Measurements from ENCODE around the gene SLC9A5.

Gene SLC9A5

GRCh38 chr16:67242138-67242730 lies 6.5 kb upstream of the SLC9A5 start:
- Histone ChIP-seq H2AFZ (no peak overlapping the region), H3K36me3 (ENCODE audit: control insufficient read depth, insufficient read depth, low read length) (no peaks in the 10 kb centered on the region), H3K79me2 (peaks cover 2% of the 10 kb centered on the region), H3K9ac (no peak overlapping the region), H3K4me3 (ENCODE audit: low read depth, low read length) (no peak overlapping the region), H3K4me2 (ENCODE audit: low read length) (no peak overlapping the region), H3K27me3 (ENCODE audit: control insufficient read depth, insufficient read depth, low read length) (no peaks in the 10 kb centered on the region), H3K4me1 (peaks cover 5% of the 10 kb centered on the region), H3K9me3 (ENCODE audit: control insufficient read depth, low read length) (no peaks in the 10 kb centered on the region), H3K27ac (peak overlapping the region; percentile 21)
- TF ChIP-seq, protein P1, sequence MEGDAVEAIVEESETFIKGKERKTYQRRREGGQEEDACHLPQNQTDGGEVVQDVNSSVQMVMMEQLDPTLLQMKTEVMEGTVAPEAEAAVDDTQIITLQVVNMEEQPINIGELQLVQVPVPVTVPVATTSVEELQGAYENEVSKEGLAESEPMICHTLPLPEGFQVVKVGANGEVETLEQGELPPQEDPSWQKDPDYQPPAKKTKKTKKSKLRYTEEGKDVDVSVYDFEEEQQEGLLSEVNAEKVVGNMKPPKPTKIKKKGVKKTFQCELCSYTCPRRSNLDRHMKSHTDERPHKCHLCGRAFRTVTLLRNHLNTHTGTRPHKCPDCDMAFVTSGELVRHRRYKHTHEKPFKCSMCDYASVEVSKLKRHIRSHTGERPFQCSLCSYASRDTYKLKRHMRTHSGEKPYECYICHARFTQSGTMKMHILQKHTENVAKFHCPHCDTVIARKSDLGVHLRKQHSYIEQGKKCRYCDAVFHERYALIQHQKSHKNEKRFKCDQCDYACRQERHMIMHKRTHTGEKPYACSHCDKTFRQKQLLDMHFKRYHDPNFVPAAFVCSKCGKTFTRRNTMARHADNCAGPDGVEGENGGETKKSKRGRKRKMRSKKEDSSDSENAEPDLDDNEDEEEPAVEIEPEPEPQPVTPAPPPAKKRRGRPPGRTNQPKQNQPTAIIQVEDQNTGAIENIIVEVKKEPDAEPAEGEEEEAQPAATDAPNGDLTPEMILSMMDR (IDR thresholded peaks at IDR 0.05): no peak

- no peak overlapping the region for H3K9ac ChIP-seq
- no peak overlapping the region for H2AFZ ChIP-seq
- H3K79me2 ChIP-seq: peaks cover 2% of the 10 kb centered on the region
- no peak overlapping the region for H3K4me2 ChIP-seq (ENCODE audit: low read length)
- H3K36me3 ChIP-seq (ENCODE audit: control insufficient read depth, insufficient read depth, low read length): no peaks in the 10 kb centered on the region
- H3K4me1 ChIP-seq: peaks cover 8% of the 10 kb centered on the region
- H3K9me3 ChIP-seq (ENCODE audit: control insufficient read depth, low read length): no peaks in the 10 kb centered on the region
- no peaks in the 10 kb centered on the region for H3K27me3 ChIP-seq (ENCODE audit: control insufficient read depth, insufficient read depth, low read length)
- TF ChIP-seq, protein P1 (IDR thresholded peaks at IDR 0.05): no peak
- H3K27ac ChIP-seq: peak overlapping the region; percentile 62
- H3K4me3 ChIP-seq (ENCODE audit: low read depth, low read length): no peak overlapping the region
Measured at GRCh38 chr16:67243481-67243880, 5.3 kb upstream of the SLC9A5 start.

DNA sequence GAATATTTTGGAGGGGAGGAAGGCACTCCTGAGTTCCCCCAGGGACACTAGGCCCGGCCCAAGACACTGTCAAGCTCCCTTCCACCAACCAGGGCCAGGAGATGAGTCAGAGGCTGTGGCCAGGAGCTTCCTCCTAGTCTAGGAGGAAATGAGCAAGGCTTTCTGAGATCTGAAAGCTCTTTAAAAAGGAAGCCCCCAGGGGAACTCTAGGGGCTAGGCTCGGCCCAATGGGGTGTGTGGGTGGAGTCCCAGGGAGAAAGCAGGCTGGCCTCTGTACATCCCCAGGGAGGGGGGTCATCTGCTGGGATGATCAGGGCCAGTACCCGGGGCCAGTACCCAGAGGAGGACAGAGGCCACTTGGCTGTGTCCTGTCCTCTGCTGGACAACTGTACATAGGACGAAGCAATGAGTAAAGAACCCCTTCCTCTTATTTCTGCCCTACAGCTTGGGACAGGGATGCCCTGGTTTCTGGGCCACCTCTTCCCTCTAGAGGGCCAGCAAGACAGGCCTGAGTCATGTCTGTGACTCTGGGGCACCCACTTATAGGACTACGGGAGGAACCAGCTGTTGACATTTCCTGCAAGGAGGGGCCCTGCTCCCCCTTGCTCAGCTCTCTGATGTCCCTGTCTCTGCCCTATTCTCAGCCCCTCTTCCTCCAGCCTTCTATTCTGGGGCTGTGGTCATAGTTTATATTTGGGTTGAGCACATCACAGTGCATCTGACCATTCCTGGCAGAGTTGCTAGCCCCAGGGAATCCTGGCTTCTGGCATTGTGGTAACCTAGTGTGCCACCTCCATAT lies 4.2 kb upstream of the SLC9A5 start:
- TF ChIP-seq, protein P1 (IDR thresholded peaks at IDR 0.05): no peak
- H3K4me2 ChIP-seq (ENCODE audit: low read length): no peak overlapping the region
- H3K4me3 ChIP-seq (ENCODE audit: low read depth, low read length): no peak overlapping the region
- peaks cover 2% of the 10 kb centered on the region for H3K79me2 ChIP-seq
- H3K36me3 ChIP-seq (ENCODE audit: control insufficient read depth, insufficient read depth, low read length): no peaks in the 10 kb centered on the region
- H3K4me1 ChIP-seq: peaks cover 8% of the 10 kb centered on the region
- no peaks in the 10 kb centered on the region for H3K9me3 ChIP-seq (ENCODE audit: control insufficient read depth, low read length)
- H2AFZ ChIP-seq: no peak overlapping the region
- H3K27ac ChIP-seq: peak overlapping the region; percentile 62
- H3K27me3 ChIP-seq (ENCODE audit: control insufficient read depth, insufficient read depth, low read length): no peaks in the 10 kb centered on the region
- no peak overlapping the region for H3K9ac ChIP-seq

DNA sequence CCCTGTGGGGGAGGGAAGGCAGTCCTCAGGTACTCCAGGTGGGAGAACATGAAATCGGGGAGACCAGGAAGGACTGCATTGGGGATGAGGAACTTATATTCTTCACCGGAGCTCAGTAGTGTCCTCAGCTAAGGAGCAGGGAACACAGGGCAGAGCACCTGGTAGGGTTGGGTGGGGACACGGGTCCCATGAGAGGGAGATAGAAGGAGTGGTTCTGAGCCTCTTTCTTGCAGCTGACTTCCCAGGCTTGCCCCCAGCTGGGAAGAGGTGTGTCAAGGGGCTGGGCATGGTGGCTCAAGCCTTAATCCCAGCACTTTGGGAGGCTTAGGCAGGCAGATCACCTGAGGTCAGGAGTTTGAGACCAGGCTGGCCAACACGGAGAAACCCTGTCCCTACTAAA lies 3.6 kb upstream of the SLC9A5 start:
- no peaks in the 10 kb centered on the region for H3K27me3 ChIP-seq (ENCODE audit: control insufficient read depth, insufficient read depth, low read length)
- H3K4me3 ChIP-seq (ENCODE audit: low read depth, low read length): no peak overlapping the region
- H3K4me1 ChIP-seq: peaks cover 8% of the 10 kb centered on the region
- H3K9me3 ChIP-seq (ENCODE audit: control insufficient read depth, low read length): no peaks in the 10 kb centered on the region
- no peaks in the 10 kb centered on the region for H3K36me3 ChIP-seq (ENCODE audit: control insufficient read depth, insufficient read depth, low read length)
- TF ChIP-seq, protein P1 (IDR thresholded peaks at IDR 0.05): no peak
- peak overlapping the region; percentile 62 for H3K27ac ChIP-seq
- H3K9ac ChIP-seq: no peak overlapping the region
- H3K4me2 ChIP-seq (ENCODE audit: low read length): no peak overlapping the region
- peaks cover 2% of the 10 kb centered on the region for H3K79me2 ChIP-seq
- no peak overlapping the region for H2AFZ ChIP-seq
